ENCODE measurements around the gene PI4KA.

Gene PI4KA

GRCh38 chr22:20890975-20891374 is 32.4 kb upstream of the PI4KA start:
- Histone ChIP-seq H3K4me1 (ENCODE audit: low read length) (no peaks in the 10 kb centered on the region), H3K4me2 (ENCODE audit: low read length) (no peak overlapping the region), H3K9me3 (ENCODE audit: insufficient read depth, low read length) (no peaks in the 10 kb centered on the region), H3K9ac (ENCODE audit: low read length) (no peak overlapping the region), H3K36me3 (replicated peaks; ENCODE audit: low read depth, low read length) (peaks cover 7% of the 10 kb centered on the region), H2AFZ (ENCODE audit: low read depth, low read length) (no peak overlapping the region), H3K27ac (ENCODE audit: low read length) (no peak overlapping the region), H3K27me3 (ENCODE audit: low read depth, low read length) (no peaks in the 10 kb centered on the region), H3K79me2 (ENCODE audit: low read length) (no peaks in the 10 kb centered on the region), H3K4me3 (ENCODE audit: low read length) (no peak overlapping the region), H4K20me1 (ENCODE audit: insufficient read depth, low read length) (no peaks in the 10 kb centered on the region)
- TF ChIP-seq CTCF (IDR thresholded peaks at IDR 0.05; ENCODE audit: low read depth, low read length) (no peak), EZH2phosphoT487 (IDR thresholded peaks at IDR 0.05; ENCODE audit: low read depth) (no peak)

- peaks cover 7% of the 10 kb centered on the region for H3K36me3 ChIP-seq (replicated peaks; ENCODE audit: low read depth, low read length)
- H3K4me3 ChIP-seq (ENCODE audit: low read length), result no peak overlapping the region
- TF ChIP-seq CTCF (IDR thresholded peaks at IDR 0.05; ENCODE audit: low read depth, low read length) (no peak), EZH2phosphoT487 (IDR thresholded peaks at IDR 0.05; ENCODE audit: low read depth) (no peak)
- H3K27me3 ChIP-seq (ENCODE audit: low read depth, low read length), result no peaks in the 10 kb centered on the region
- H3K9ac ChIP-seq (ENCODE audit: low read length), result no peak overlapping the region
- H2AFZ ChIP-seq (ENCODE audit: low read depth, low read length), result no peak overlapping the region
- no peaks in the 10 kb centered on the region for H4K20me1 ChIP-seq (ENCODE audit: insufficient read depth, low read length)
- H3K79me2 ChIP-seq (ENCODE audit: low read length), result no peaks in the 10 kb centered on the region
- no peaks in the 10 kb centered on the region for H3K9me3 ChIP-seq (ENCODE audit: insufficient read depth, low read length)
- H3K4me2 ChIP-seq (ENCODE audit: low read length), result no peak overlapping the region
- H3K27ac ChIP-seq (ENCODE audit: low read length), result no peak overlapping the region
- no peaks in the 10 kb centered on the region for H3K4me1 ChIP-seq (ENCODE audit: low read length)
These were observed 31.4 kb upstream of the PI4KA start for GRCh38 chr22:20889904-20890540.

GRCh38 chr22:20889025-20889704 is 30.6 kb upstream of the PI4KA start:
- Histone ChIP-seq H3K27me3 (ENCODE audit: low read depth, low read length) (no peaks in the 10 kb centered on the region), H3K79me2 (ENCODE audit: low read length) (no peaks in the 10 kb centered on the region), H2AFZ (ENCODE audit: low read depth, low read length) (no peak overlapping the region), H3K9me3 (ENCODE audit: insufficient read depth, low read length) (no peaks in the 10 kb centered on the region), H3K36me3 (replicated peaks; ENCODE audit: low read depth, low read length) (peaks cover 7% of the 10 kb centered on the region), H3K4me3 (ENCODE audit: low read length) (no peak overlapping the region), H3K9ac (ENCODE audit: low read length) (no peak overlapping the region), H4K20me1 (ENCODE audit: insufficient read depth, low read length) (no peaks in the 10 kb centered on the region), H3K4me2 (ENCODE audit: low read length) (no peak overlapping the region), H3K27ac (ENCODE audit: low read length) (no peak overlapping the region), H3K4me1 (ENCODE audit: low read length) (no peaks in the 10 kb centered on the region)
- no peak for TF ChIP-seq CTCF (IDR thresholded peaks at IDR 0.05; ENCODE audit: low read depth, low read length)
- no peak for TF ChIP-seq EZH2phosphoT487 (IDR thresholded peaks at IDR 0.05; ENCODE audit: low read depth)

- Histone ChIP-seq H2AFZ (ENCODE audit: low read depth, low read length) (no peak overlapping the region), H3K36me3 (replicated peaks; ENCODE audit: low read depth, low read length) (peaks cover 7% of the 10 kb centered on the region), H3K27me3 (ENCODE audit: low read depth, low read length) (no peaks in the 10 kb centered on the region), H3K27ac (ENCODE audit: low read length) (no peak overlapping the region), H3K9ac (ENCODE audit: low read length) (no peak overlapping the region), H3K9me3 (ENCODE audit: insufficient read depth, low read length) (no peaks in the 10 kb centered on the region), H3K79me2 (ENCODE audit: low read length) (no peaks in the 10 kb centered on the region), H3K4me3 (ENCODE audit: low read length) (no peak overlapping the region), H3K4me2 (ENCODE audit: low read length) (no peak overlapping the region), H3K4me1 (ENCODE audit: low read length) (no peaks in the 10 kb centered on the region), H4K20me1 (ENCODE audit: insufficient read depth, low read length) (no peaks in the 10 kb centered on the region)
- TF ChIP-seq CTCF (IDR thresholded peaks at IDR 0.05; ENCODE audit: low read depth, low read length), result no peak
- TF ChIP-seq EZH2phosphoT487 (IDR thresholded peaks at IDR 0.05; ENCODE audit: low read depth), result no peak
These were observed 28.8 kb upstream of the PI4KA start for GRCh38 chr22:20887375-20887774.
